Motor neuron (in vitro differentiated cells): ENCODE results near the gene ACTR3C. TPM values are rescaled to one million over a fixed set of nuclear protein-coding genes. Genes with fewer than 3 reads are reported as not detected.

Experiments
- ATAC-seq, 8 experiments: fragments of 200-7000 bp; cut with Tn5 transposase; replicated peaks in 6 of 8; 2 replicates each; pipeline ENCODE4 v1.8.0; 2021; ENCODE audit warnings: mild to moderate bottlenecking in 8 of 8, moderate library complexity in 8 of 8
- H3K27ac ChIP-seq, 2 donors: fragments of 250-450 bp; sonication (Bioruptor Pico); 2 replicates each; pipeline ENCODE4 v1.9.0; 2021; ENCODE audit warnings: antibody characterized with exemption in 2 of 2, mild to moderate bottlenecking in 2 of 2, moderate library complexity in 1 of 2
- H3K4me1 ChIP-seq, 2 donors: fragments of 250-450 bp; sonication (Bioruptor Pico); replicated peaks in 1 of 2; 2 replicates each; pipeline ENCODE4 v1.6.1; 2021; ENCODE audit warnings: antibody characterized with exemption in 2 of 2, mild to moderate bottlenecking in 2 of 2, moderate library complexity in 1 of 2
- H3K4me3 ChIP-seq, 5 donors: fragments of 250-450 bp; sonication (Bioruptor Pico); 2 replicates each; pipeline ENCODE4 v1.9.0; 2021; ENCODE audit warnings: antibody characterized with exemption in 5 of 5, mild to moderate bottlenecking in 5 of 5, moderate library complexity in 4 of 5
- WGBS, 10 experiments: fragments of 450-650 bp; shearing (Covaris generic); methylation state at CpG; one replicate each; pipeline ENCODE4 v1.0.0; 2022; 5-methylcytosine and 5-hydroxymethylcytosine counted together
- in situ Hi-C, 9 experiments: fragments of 400-800 bp; cut with MboI; loops; one replicate each; pipeline ENCODE4 v1.15.0; 2021; ENCODE audit warnings: low sequenced_read_pairs in 9 of 9, low pct_unique_long_range_greater_than_20kb in 2 of 9; ENCODE audit not compliant: unreplicated experiment in 9 of 9
- total RNA-seq, 8 experiments: library from RNA; unstranded; fragments of 300-600 nt; gene quantifications; 2 replicates each; pipeline versions ENCODE4 v1.2.3 to v1.2.4, GENCODE V29; 2022

Gene ACTR3C
- total RNA-seq, 8 experiments from 2014 or later, result 0.11 to 1.1 (median 0.41) TPM

DNA sequence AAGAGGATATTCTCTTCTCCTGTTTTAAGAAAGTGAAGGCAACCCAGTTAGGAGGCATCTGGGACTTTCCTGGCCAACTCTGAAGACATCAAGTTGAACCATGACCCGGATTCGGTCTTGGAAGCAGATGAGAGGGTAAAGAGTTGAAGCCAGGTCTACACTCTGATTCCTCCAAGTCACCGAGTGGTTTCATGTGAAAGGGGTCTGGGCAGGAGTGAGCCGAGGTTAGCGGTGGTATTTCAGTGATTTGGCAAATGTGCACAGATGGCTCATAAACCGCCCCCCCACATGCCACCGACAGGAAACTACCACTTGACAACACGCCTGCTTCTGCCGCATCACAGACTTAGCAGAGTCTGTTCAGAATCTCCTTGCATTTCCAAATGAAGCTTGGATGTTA, 33.9 kb upstream of the ACTR3C start:
- H3K4me1 ChIP-seq, result peaks cover 11 to 12% of the 10 kb centered on the region in 2 donors
- H3K27ac ChIP-seq, result no peak overlapping the region
- 0 to 95% (median 57%) methylated on average over 1 to 9 of the region's 9 CpGs; no CpG with 5 or more reads in 3 of the 10 experiments for WGBS, 10 experiments
- no peak for ATAC-seq
- H3K4me3 ChIP-seq, result no peak overlapping the region
- in situ Hi-C loops, result no loop called here

DNA sequence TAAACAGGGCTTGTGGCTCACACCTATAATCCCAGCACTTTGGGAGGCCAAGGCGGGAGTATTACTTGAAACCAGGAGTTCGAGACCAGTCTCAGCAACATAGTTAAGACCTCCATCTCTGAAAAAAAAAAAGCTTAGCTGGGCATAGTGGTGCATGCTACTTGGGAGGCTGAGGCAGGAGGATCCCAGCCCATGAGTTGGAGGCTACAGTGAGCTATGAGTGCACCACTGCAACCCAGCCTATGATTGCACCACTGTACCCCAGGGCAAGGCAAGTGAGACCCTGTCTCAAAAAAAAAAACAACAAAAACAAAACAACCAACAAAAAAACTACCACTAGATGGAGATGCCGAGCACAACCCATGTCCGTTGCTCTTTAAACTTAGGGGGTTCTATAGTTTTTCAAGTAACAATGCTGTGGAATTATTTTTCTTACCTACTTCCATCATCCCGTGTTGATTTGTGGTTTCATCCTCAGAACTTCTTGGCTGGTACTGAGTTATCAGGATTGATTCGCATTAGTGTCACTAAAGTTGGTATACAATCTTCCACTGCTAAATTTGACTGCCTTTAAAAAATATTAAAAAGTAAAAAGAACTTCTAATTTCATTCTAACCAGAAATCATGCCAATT, 33.0 kb upstream of the ACTR3C start:
- H3K27ac ChIP-seq, result no peak overlapping the region
- peak in 2 of 8 experiments; percentile 24 to 51 for ATAC-seq
- 6 to 68% (median 21%) methylated on average over 1 to 5 of the region's 6 CpGs for WGBS, 10 experiments
- H3K4me1 ChIP-seq, result peaks cover 3% of the 10 kb centered on the region in 2 donors
- H3K4me3 ChIP-seq, result no peak overlapping the region
- in situ Hi-C loops, result no loop called here

DNA sequence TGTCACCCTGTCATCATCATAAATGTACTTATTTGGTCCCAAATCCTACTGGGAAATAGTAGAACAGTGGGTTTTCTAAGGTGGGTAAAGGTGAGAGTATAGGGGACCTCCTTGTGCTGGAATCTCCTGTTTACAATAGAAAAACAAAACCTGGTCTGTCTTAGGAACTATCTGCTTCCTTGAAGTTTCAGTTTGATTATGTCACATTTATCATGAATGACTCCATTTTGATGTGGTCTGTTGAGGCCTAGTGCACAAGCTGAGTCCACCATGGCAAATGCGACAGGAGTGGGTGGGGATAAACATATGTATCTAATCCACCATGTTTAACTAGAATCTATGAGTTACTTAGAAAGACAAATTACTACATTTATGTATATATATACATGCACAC, 32.3 kb upstream of the ACTR3C start:
- in situ Hi-C loops, result no loop called here
- WGBS, 10 experiments, result 17 to 100% (median 59%) methylated on average over 1 of the region's 1 CpG; no CpG with 5 or more reads in 4 of the 10 experiments
- Histone ChIP-seq H3K4me3 (no peak overlapping the region), H3K4me1 (no peaks in the 10 kb centered on the region), H3K27ac (no peak overlapping the region)
- no peak for ATAC-seq

DNA sequence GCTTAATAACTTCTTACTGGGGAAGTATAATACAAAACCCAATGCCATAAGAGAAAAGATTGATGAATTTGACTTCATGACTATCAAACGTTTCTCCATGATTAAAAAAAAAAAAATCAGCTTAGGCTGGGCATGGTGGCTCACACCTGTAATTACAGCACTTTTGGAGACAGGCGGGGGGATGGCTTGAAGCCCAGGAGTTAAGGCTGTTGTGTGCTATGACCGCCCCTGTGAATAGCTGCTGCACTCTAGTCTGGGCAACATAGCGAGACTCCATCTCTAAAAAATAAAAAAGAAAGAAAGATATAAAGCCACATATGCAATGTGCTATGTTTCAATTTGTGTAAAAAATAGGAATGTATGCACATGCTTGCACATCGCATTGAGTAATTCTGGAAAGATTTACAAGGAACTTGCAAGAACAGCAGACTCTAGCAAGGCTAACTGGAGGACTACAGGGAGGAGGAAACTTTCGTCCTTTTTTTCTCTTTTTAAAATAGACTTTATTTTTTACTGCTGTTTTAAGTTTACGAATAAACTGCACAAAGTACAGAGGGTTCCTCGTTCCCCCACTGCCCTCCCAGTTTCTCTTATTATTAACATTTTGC, 28.3 kb upstream of the ACTR3C start:
- Histone ChIP-seq H3K27ac (no peak overlapping the region), H3K4me3 (no peak overlapping the region), H3K4me1 (no peaks in the 10 kb centered on the region)
- peak in 3 of 8 experiments; percentile 24 to 90 (median 77) for ATAC-seq
- WGBS, 10 experiments, result 6 to 82% (median 66%) methylated on average over 2 to 8 of the region's 8 CpGs
- in situ Hi-C loops, result no loop called here

DNA sequence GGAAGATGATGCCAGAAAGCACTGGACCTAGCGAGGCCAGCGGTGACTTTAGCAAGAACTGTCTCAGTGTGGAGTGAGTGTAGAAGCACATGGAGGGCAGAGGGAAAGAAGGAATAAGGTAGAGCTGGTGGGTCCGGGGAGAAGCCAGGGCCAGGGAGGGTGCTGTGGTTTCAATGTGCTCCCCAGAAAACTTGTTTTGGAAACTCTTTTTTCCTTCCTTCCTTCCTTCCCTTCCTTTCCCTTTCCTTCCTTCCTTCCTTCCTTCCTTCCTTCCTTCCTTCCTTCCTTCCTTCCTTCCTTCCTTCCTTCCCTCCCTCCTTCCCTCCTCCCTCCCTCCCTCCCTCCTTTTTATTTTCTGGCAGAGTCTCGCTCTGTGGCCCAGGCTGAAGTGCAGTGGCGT, 23.6 kb upstream of the ACTR3C start:
- no peak for ATAC-seq
- H3K4me3 ChIP-seq, result no peak overlapping the region
- in situ Hi-C loops, result no loop called here
- peaks cover 0 to 3% of the 10 kb centered on the region in 2 donors for H3K4me1 ChIP-seq
- 40 to 87% methylated on average over 1 to 3 of the region's 5 CpGs; no CpG with 5 or more reads in 8 of the 10 experiments for WGBS, 10 experiments
- H3K27ac ChIP-seq, result no peak overlapping the region

DNA sequence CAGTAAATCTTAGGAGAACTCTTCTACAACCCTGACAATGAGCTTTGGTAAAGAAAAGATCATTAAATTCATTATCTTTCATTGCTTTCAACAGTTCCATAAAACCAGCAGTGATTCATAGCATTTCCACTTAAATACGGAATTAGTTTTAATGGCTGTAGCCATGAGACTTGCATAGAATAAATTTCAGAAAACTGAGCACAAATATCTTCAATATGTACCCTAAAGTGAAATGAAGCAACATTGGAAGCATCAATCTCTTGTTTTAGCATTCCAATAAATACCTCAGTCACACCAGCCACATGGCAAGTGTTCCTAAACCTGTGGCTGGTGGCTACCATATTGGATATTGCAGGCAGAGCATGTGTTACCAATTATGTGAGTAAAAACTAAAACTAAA, 21.7 kb upstream of the ACTR3C start:
- in situ Hi-C loops, result no loop called here
- no peak for ATAC-seq
- WGBS, 10 experiments, result 0 to 100% (median 88%) methylated on average over 1 of the region's 1 CpG; no CpG with 5 or more reads in 3 of the 10 experiments

DNA sequence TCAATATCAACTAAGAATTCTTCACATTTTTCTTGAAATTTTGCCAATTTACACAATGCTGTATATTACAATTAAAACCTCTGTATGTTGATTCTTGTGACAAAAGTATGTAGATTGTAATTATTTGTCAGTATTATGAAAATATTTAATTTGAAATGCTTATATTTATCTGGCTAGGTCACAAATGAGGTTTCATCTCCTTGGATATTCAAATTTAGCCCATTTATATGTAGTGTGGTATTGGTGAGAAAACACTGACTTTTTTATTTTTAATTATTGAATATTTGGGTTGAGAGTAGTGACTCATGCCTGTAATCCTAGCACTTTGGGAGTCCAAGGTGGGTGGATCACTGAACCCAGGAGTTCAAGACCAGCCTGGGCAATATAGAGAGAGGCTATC, 21.0 kb upstream of the ACTR3C start:
- Histone ChIP-seq H3K4me1 (peaks cover 19 to 23% of the 10 kb centered on the region in 2 donors), H3K27ac (no peak overlapping the region), H3K4me3 (no peak overlapping the region)
- no peak for ATAC-seq
- in situ Hi-C loops, result no loop called here

More for the DNA sequence above, 21.7 kb upstream of the ACTR3C start:
- no peak overlapping the region for H3K4me3 ChIP-seq
- H3K27ac ChIP-seq, result no peak overlapping the region
- peaks cover 14 to 20% of the 10 kb centered on the region in 2 donors for H3K4me1 ChIP-seq

DNA sequence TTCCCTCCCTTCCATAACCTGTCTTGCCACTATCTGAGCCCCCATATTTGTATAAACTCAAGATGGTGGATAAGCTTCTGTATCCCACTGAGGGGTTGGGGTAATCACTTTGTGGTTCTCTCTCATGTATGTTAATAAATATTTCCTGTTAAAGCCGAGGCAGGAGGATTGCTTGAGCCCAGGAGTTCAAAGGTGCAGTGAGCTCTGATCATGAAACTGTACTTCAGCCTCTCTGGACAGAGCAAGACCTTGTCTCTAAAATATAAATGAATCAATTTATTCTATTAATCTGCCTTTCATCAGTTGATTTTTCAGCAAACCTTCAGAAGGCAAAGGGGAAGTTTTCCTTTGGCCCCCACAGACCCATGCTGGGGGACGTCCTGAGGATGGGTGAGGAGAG, 19.9 kb upstream of the ACTR3C start:
- WGBS, 10 experiments, result 10 to 83% (median 63%) methylated on average over 1 of the region's 2 CpGs; no CpG with 5 or more reads in 7 of the 10 experiments
- ATAC-seq, result no peak
- H3K4me3 ChIP-seq, result no peak overlapping the region
- H3K27ac ChIP-seq, result no peak overlapping the region
- peaks cover 23 to 25% of the 10 kb centered on the region in 2 donors for H3K4me1 ChIP-seq
- in situ Hi-C loops, result no loop called here

DNA sequence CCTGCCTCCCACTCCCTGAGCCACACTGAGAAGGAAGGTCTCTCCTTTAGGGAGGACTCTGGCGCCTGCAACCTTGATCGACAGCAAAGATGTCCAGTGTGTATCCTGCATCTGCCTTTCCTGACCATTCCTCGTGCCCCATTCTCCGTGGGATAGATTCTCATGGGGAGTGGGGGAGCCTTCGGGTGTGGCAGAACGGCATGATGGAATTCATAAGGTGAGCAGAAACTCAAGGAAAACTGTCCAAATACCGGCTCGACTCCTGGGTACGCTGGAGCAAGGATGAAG, 18.7 kb upstream of the ACTR3C start:
- Histone ChIP-seq H3K27ac (peak overlapping the region in 1 of 2 donors; percentile 79), H3K4me3 (peak overlapping the region in 1 of 5 donors; percentile 12), H3K4me1 (peaks cover 29 to 34% of the 10 kb centered on the region in 2 donors)
- in situ Hi-C loops, result no loop called here
- 62 to 90% (median 87%) methylated on average over 1 to 6 of the region's 9 CpGs; no CpG with 5 or more reads in 3 of the 10 experiments for WGBS, 10 experiments
- ATAC-seq, result peak in 1 of 8 experiments; percentile 18

DNA sequence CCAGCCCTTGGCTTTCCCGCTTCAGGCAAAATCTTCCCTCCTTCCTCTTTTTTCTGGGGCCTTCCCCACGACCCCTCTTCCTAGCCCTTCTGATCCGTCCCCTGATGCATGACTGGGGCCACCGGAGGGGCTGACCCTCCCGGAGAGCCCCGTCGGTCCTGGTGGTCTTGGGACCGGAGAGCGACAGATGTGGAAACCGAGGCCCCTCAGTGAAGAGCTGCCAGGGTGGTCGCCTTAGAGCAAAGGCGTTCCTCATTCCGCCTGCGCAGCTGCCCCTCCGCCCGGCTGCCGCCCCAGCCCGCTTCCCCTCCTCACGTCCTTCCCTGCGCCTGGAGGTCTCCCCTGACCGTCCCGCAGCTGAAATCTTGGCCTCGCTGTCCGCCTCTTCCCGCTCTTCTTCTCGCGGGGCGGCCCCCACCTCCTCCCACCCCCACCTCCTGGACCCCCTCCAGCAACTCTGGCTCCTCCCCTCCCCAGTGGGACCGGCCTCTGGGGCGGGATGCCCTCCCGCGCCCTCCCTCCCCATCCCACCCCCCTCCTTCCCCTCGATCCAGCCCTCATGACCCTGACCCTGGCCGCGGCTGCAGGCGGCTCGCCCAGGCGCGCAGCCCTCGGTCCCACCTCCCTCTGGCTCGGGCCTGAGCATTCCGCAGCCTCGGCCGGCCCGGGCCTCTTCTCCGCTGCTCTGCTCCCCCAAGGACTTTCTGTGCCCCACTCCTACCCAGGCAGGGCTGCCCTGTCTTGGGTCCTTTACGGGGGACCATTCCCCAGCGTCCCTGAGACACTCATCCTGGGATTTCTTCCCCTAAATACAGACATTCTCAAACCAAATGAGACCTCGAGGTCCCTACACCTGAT, 18.1 kb upstream of the ACTR3C start, which contains the start of gene RARRES2:
TSS of gene RARRES2 (minus strand) at position 367 of the 858 bp plus-strand sequence. CDS start 1,020 bp downstream, outside the sequence.
- in situ Hi-C loops, result no loop called here
- WGBS, 10 experiments, result 0 to 50% (median 9%) methylated on average over 1 to 5 of the region's 49 CpGs; no CpG with 5 or more reads in 4 of the 10 experiments
- Histone ChIP-seq H3K4me3 (peak within 1 kb of the TSS in 4 of 5 donors; percentile 10 to 22 (median 20)), H3K27ac (peak within 1 kb of the TSS in 1 of 2 donors; percentile 79), H3K4me1 (peaks cover 29 to 34% of the 10 kb centered on the region in 2 donors)
- peak; percentile 17 to 85 (median 63) for ATAC-seq

DNA sequence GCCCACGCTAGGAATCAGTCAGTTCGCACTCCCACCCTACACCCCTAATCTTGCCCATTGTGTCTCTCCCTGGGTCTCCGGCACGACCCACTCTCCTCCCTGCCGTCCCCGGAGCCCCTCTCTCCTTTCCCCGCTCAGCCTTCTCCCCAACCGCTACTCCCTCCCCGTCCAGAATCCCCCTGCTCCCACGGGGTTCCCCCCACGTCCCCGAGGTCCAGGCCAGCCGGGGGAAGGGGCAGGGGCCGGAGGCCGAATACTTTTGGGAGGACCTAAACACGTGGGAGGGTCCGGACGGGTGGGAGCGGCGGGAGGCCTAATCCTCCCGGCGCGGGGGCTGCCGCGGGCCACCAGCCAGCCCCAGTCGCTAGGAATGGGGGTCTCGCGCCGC, 17.5 kb upstream of the ACTR3C start:
- Histone ChIP-seq H3K4me1 (peaks cover 31 to 35% of the 10 kb centered on the region in 2 donors), H3K4me3 (peak overlapping the region in 4 of 5 donors; percentile 10 to 22 (median 20)), H3K27ac (no peak overlapping the region)
- in situ Hi-C loops, result no loop called here
- ATAC-seq, result peak in 3 of 8 experiments; percentile 1 to 2 (median 1)
- no CpG with 5 or more reads among the region's 29 CpGs for WGBS, 10 experiments

DNA sequence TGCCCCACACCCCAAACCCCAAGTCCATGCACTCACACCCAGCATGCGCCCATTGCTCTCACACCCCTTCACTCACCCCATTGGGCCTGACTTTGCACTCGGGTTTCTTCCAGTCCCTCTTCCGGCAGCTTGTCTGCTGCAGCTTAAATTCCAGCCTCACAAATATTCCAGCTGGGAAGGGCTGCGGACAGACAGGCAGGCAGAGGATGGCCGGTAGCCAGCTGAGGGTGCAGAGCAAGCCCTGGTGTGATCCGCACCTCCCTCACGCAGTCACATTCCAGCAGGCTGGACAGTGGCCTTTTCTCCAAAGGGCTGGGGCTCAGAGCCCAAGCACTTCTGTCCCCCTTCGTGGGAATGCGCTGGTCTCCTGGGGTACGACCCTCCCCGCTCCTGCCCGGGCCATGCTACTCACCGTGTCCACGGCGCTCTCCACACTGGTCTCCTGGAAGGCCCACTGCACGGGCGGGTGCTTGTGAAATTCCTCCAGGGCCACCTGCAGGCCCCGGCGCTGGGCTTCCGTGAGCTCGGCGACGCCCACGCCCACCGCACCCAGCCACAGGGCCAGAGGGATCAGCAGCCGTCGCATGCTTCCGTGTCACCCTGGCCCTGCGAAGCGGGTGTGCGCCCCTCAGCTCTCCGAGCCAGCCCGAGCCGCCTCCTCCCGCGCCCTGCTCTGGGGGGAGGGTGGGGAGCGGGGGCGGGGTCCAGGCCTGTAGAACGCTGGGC, 16.8 kb upstream of the ACTR3C start:
- H3K4me1 ChIP-seq, result peaks cover 38 to 42% of the 10 kb centered on the region in 2 donors
- H3K4me3 ChIP-seq, result peak overlapping the region in 2 of 5 donors; percentile 18 to 22
- ATAC-seq, result peak; percentile 35 to 69 (median 44)
- no peak overlapping the region for H3K27ac ChIP-seq
- 7 to 60% (median 32%) methylated on average over 2 to 4 of the region's 39 CpGs; no CpG with 5 or more reads in 6 of the 10 experiments for WGBS, 10 experiments
- in situ Hi-C loops, result no loop called here
